AG04449 (cell line): ENCODE data around the gene KLHL26.

Experiments used
- CTCF ChIA-PET: fragments of 350-600 bp; formaldehyde crosslinking; extraction: SDS; loops from one replicate; lab custom pipeline; 2021; ENCODE audit warnings: antibody characterized with exemption; lab: Yijun Ruan, JAX
- POLR2A ChIA-PET: fragments of 400-600, 350-600 bp; formaldehyde crosslinking; extraction: SDS; loops from one replicate; lab custom pipeline; 2020; ENCODE audit warnings: antibody characterized with exemption, inconsistent platforms; lab: Yijun Ruan, JAX
- DNase-seq: peaks from one replicate; pipeline ENCODE4 v3.0.0-alpha.2; 2010; ENCODE audit warnings: low read depth, low spot score
- H3K4me3 ChIP-seq: 2 replicates; pipeline ENCODE4 v1.5.1; 2011; ENCODE audit warnings: low read depth, mild to moderate bottlenecking, control low read depth, low read length
- TF ChIP-seq, protein P1 (sequence below): IDR thresholded peaks from one replicate; pipeline ENCODE4 v1.5.1; 2011; ENCODE audit warnings: mild to moderate bottlenecking, moderate library complexity, low read length, control low read depth, inconsistent platforms; ENCODE audit not compliant: insufficient read depth; ENCODE audit errors: missing control alignments

The KLHL26 gene

DNA sequence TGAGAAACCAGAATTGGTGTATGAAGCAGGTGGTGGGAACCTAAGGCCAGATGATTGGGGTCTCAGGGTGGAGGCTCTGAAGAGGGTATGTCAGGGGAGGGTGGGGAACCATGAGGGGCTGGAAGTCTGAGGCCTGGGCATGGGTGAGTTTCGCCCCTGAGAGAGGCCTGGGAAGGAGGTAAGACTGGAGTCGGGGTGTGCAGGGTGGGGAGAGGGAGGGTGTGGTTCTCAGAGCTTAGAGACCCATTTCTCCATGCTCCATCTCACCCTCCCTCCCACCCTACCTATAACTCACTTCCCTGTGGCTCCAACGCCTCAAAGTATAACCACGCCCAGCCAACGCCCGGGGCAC, 1.0 kb upstream of the KLHL26 start:
- POLR2A ChIA-PET, result no interaction called here
- H3K4me3 ChIP-seq, result no peak overlapping the region
- no peak for DNase-seq
- CTCF ChIA-PET, result no interaction called here
- TF ChIP-seq, protein P1, sequence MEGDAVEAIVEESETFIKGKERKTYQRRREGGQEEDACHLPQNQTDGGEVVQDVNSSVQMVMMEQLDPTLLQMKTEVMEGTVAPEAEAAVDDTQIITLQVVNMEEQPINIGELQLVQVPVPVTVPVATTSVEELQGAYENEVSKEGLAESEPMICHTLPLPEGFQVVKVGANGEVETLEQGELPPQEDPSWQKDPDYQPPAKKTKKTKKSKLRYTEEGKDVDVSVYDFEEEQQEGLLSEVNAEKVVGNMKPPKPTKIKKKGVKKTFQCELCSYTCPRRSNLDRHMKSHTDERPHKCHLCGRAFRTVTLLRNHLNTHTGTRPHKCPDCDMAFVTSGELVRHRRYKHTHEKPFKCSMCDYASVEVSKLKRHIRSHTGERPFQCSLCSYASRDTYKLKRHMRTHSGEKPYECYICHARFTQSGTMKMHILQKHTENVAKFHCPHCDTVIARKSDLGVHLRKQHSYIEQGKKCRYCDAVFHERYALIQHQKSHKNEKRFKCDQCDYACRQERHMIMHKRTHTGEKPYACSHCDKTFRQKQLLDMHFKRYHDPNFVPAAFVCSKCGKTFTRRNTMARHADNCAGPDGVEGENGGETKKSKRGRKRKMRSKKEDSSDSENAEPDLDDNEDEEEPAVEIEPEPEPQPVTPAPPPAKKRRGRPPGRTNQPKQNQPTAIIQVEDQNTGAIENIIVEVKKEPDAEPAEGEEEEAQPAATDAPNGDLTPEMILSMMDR, result no peak

DNA sequence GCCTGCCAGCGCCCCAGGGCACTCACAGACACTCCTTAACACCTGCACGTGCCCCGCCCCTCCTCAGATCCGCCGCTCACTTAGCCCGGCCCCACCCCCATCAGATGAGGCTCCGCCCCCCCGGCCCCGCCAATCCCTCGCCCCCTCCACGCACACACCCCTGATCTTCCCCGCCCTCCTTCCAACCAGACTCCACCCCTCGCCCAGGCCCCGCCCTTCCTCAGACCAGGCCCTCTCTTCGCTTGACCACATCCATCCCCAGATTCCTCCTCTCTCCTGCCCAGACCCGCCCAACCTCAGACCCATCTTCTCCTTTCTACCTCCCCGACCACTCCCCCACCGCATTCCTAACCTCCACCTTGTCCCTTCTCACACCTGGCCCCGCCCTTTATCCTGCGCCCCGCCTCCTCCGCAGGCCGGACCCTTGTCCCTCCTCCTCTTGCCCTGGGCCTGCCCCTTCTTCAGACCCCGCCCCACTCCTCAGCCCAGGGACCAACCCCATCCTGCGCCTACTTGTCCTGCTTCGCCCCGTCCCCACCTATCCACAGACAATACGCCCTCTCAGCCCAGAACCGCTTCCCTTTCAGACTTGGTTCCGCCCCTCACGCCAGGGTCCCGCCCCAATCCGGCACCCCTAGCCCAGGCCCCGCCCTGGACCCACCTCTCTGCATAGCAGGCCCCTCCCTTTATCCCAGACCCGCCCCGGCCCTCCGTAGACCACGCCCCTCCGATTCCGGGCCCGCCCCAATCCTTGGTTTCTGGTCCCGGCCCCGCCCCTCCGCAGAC, 452 bp upstream of the KLHL26 start:
- peak overlapping the region; percentile 75 for H3K4me3 ChIP-seq
- ChIA-PET POLR2A (no interaction called here), CTCF (no interaction called here)
- peak; percentile 59 for DNase-seq
- TF ChIP-seq, protein P1, result no peak

DNA sequence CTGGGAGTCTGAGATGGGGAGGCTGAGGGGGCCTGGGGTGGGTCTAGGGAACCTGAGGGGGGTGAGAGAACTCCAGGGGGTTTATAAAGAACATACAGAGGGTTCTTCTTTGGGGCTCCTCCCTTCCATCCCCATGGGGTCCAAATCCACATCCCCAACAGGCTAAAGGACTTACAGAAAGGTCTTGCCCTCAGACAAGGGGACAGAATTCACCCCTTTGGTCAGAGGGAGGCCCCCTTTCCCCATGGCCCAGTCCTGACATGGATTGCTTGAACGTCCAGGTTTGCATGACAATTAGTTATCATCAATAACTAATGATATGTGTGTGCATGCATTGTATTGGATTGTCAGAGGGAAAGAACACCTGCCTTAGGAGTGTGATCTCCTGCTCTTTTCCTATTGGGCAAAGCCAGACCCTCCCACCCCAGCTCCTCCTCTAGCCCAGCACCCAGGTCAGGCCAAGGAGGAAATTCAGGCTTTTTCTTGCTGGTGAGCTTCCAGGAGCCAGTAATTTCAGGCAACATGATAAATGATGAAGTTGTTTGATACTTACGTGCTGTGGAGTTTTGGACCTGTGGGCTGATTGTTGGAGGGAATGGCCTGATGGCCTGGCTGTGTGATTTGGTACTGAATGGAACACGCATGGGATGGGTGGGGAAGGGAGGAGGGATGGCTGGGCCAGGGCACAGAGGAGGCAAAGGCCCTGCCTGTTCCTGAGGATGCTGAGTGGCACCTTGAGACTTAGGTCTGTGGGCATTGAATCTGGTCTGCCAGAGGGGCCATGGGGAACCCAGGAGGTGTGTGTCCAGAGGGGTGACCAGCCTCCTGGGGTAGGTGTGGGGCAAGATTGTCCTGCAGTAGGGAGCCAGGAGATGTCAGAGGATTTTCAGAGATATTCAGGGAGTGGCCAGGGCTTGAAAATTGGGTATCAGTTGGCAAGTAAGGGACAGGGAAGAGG, 1.1 kb downstream of the KLHL26 start:
- TF ChIP-seq, protein P1, result no peak
- ChIA-PET POLR2A (no interaction called here), CTCF (interaction anchor here (2.3 kb wide), 1 partner anchor 209 kb away, joined by 6 read pairs; no protein-coding TSS in a partner anchor)
- no peak for DNase-seq
- peak overlapping the region; percentile 75 for H3K4me3 ChIP-seq

DNA sequence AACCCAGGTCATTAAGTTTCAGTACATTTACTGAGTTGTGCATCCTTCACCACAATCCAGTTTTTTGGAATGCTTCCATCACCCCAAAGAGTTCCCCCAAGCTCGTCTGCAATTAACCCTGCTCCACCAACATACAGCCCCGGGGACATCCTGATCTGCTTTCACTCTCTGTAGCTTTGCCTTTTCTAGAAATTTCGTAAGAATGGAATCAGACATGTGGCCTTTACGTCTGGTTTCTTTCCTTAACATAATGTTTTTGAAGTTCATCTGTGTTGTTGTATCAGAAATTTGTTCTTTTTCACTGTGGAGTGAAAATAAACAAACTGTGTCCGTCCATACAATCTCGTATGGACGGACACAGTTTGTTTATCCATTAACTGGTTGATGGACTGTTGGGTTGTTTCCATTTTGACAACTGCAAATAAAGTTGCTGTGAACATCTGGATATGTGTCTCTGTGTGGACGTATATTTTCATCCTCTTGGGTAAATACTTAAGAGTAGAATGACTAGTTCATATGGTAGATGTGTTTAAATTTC, 2.9 kb downstream of the KLHL26 start:
- no peak for DNase-seq
- H3K4me3 ChIP-seq, result no peak overlapping the region
- ChIA-PET POLR2A (no interaction called here), CTCF (interaction anchor here (2.3 kb wide), 1 partner anchor 207 kb away, joined by 6 read pairs; no protein-coding TSS in a partner anchor)
- TF ChIP-seq, protein P1, result no peak

DNA sequence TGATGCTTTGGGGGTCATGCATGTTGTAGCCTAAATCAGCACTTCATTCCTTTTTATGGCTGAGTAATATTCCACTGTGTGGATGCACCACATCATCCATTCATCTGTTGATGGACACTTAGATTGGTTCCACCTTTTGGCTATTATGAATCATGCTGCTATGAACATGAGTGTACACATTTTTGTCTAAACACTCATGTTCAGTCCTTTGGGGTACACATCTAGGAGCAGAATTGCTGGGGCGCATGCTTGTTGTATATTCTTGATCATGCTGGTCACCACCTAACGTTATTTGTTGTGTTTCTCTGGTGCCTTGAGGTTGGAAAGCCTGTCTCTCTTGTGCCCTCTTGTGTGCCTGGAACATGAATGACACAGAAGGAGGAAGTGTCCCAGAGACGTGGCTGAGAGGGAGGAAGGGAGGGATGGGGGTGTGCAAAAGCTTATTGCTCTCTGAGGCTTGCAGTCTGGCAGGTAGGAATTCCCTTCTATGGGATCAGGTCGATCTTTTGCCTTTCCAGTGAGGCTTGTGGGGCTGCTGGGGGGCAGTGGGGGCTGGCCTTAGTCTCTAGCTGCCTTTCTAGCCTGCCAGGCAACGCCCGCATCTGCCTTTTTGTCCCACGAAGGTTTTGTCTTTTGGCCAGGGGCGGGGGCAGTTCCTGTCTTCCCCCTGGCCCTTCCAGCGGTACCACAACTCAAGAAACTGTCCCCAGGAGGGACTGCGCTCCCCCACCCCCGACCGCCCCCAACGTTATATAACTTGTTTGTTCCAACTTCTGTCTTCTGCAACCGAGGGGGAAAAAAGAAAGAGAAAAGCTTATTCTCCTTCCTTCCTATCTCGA, 7.6 kb downstream of the KLHL26 start:
- POLR2A ChIA-PET, result no interaction called here
- TF ChIP-seq, protein P1, result no peak
- no peak for DNase-seq
- no peak overlapping the region for H3K4me3 ChIP-seq
- CTCF ChIA-PET, result no interaction called here
